Hepatocyte (in vitro differentiated cells): ENCODE results near the gene OGFR.

Experiments
- EZH2phosphoT487 ChIP-seq: fragments of 200-600 bp; sonication (generic); IDR thresholded peaks from one replicate; pipeline ENCODE4 v1.6.1; 2018; ENCODE audit warnings: antibody characterized with exemption, mild to moderate bottlenecking, low read depth, moderate library complexity; ENCODE audit not compliant: unreplicated experiment, severe bottlenecking
- TF ChIP-seq, protein P1 (sequence below): fragments of 200-600 bp; sonication (generic); IDR thresholded peaks from 2 replicates; pipeline ENCODE4 v1.5.1; 2016; ENCODE audit warnings: antibody characterized with exemption, mild to moderate bottlenecking; ENCODE audit not compliant: poor library complexity

DNA sequence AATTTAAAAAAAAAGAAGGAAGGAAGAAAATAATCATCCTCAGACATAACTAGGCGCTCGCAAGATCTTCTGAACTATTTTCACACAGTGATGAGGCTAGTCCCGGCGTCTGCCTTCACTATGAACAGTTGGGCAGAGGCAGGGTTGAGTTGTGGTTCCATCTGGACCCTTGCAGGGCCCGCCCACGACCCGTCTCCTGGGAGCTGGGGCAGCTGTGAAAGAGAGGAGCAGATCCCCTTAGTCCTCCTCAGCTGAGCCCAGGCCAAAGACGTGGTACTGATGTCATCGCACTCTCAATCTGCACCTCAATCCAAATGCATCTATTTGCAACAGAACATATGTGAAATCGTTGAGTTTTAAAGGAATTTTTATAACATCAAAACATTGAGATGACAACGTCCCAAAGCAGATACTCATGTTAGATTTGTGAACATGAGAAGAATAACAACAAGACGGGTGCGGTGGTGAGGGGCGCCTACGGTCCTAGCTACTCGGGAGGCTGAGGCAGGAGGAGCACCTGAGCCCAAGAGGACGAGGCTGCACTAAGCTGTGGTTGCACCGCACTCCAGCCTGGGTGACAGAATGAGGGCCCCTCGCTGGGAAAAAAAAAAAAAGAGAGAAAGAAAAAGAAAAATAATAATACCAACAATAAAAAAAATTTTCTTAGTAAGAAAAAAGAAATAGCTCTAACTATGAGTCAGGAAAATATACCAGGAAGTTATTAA lies 41.7 kb downstream of the OGFR start:
- TF ChIP-seq, protein P1, sequence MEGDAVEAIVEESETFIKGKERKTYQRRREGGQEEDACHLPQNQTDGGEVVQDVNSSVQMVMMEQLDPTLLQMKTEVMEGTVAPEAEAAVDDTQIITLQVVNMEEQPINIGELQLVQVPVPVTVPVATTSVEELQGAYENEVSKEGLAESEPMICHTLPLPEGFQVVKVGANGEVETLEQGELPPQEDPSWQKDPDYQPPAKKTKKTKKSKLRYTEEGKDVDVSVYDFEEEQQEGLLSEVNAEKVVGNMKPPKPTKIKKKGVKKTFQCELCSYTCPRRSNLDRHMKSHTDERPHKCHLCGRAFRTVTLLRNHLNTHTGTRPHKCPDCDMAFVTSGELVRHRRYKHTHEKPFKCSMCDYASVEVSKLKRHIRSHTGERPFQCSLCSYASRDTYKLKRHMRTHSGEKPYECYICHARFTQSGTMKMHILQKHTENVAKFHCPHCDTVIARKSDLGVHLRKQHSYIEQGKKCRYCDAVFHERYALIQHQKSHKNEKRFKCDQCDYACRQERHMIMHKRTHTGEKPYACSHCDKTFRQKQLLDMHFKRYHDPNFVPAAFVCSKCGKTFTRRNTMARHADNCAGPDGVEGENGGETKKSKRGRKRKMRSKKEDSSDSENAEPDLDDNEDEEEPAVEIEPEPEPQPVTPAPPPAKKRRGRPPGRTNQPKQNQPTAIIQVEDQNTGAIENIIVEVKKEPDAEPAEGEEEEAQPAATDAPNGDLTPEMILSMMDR = no peak
- no peak for TF ChIP-seq EZH2phosphoT487
